Liver (tissue), 9 donors: ENCODE data around the gene KLHL24. TPM values are rescaled to one million over a fixed set of nuclear protein-coding genes. Genes with fewer than 3 reads are reported as not detected.

Source experiments
- DNase-seq: peaks from one replicate; pipeline ENCODE4 v3.0.0-alpha.2; 2017; ENCODE audit warnings: low spot score
- H3K27ac ChIP-seq, 2 donors: one replicate each; pipeline ENCODE4 v1.7.0; 2013; ENCODE audit warnings: inconsistent platforms in 2 of 2, low read length in 2 of 2, control low read depth in 1 of 2, low read depth in 1 of 2, mild to moderate bottlenecking in 1 of 2
- H3K27me3 ChIP-seq, 4 donors: one replicate each; pipeline versions ENCODE4 v1.6.1 to v1.7.0; 2013; ENCODE audit warnings: low read length in 3 of 4, inconsistent platforms in 1 of 4, mild to moderate bottlenecking in 1 of 4, moderate library complexity in 1 of 4; ENCODE audit not compliant: control insufficient read depth in 4 of 4, insufficient read depth in 4 of 4
- H3K36me3 ChIP-seq, 4 donors: one replicate each; pipeline versions ENCODE4 v1.6.1 to v1.7.0; 2013; ENCODE audit warnings: low read length in 3 of 4, mild to moderate bottlenecking in 3 of 4, low read depth in 1 of 4, moderate library complexity in 1 of 4; ENCODE audit not compliant: control insufficient read depth in 4 of 4, insufficient read depth in 3 of 4
- H3K4me1 ChIP-seq, 4 donors: one replicate each; pipeline versions ENCODE4 v1.6.1 to v1.7.0; 2013; ENCODE audit warnings: low read length in 3 of 4, mild to moderate bottlenecking in 3 of 4, moderate library complexity in 1 of 4; ENCODE audit not compliant: control insufficient read depth in 4 of 4, insufficient read depth in 4 of 4
- H3K4me3 ChIP-seq, 3 donors: one replicate each; pipeline versions ENCODE4 v1.6.1 to v1.7.0; 2013; ENCODE audit warnings: low read length in 3 of 3, control low read depth in 1 of 3, low read depth in 1 of 3, mild to moderate bottlenecking in 1 of 3
- H3K9ac ChIP-seq, 2 donors: one replicate each; pipeline ENCODE4 v1.7.0; 2013; ENCODE audit warnings: low read length in 2 of 2, mild to moderate bottlenecking in 2 of 2, moderate library complexity in 2 of 2, control low read depth in 1 of 2, low read depth in 1 of 2
- H3K9me3 ChIP-seq, 4 donors: one replicate each; pipeline versions ENCODE4 v1.6.1 to v1.7.0; 2013; ENCODE audit warnings: low read length in 3 of 4; ENCODE audit not compliant: control insufficient read depth in 4 of 4
- ATF3 ChIP-seq: IDR thresholded peaks from 2 replicates; pipeline ENCODE4 v1.6.1; 2016; ENCODE audit warnings: antibody characterized with exemption
- EGR1 ChIP-seq, 2 donors: IDR thresholded peaks; 2 replicates each; pipeline ENCODE4 v1.6.1; 2016 to 2018; ENCODE audit warnings: antibody characterized with exemption in 2 of 2, low read depth in 2 of 2
- FOXA1 ChIP-seq: IDR thresholded peaks from 2 replicates; pipeline ENCODE4 v1.6.1; 2016; ENCODE audit warnings: antibody characterized with exemption
- FOXA2 ChIP-seq: IDR thresholded peaks from 2 replicates; pipeline ENCODE4 v1.6.1; 2016; ENCODE audit warnings: antibody characterized with exemption
- GABPA ChIP-seq, 2 donors: IDR thresholded peaks in 1 of 2; conservative IDR thresholded peaks in 1 of 2; 2 replicates each; pipeline ENCODE4 v1.6.1; 2016; ENCODE audit warnings: antibody characterized with exemption in 2 of 2, mild to moderate bottlenecking in 1 of 2, moderate library complexity in 1 of 2
- HNF4A ChIP-seq, 2 donors: conservative IDR thresholded peaks; 2 replicates each; pipeline ENCODE4 v1.6.1; 2016; ENCODE audit warnings: antibody characterized with exemption in 2 of 2, mild to moderate bottlenecking in 2 of 2
- JUND ChIP-seq, 2 donors: IDR thresholded peaks; 2 replicates each; pipeline ENCODE4 v1.6.1; 2016; ENCODE audit warnings: antibody characterized with exemption in 2 of 2
- RAD21 ChIP-seq, 2 donors: IDR thresholded peaks; 2 replicates each; pipeline ENCODE4 v1.6.1; 2016; ENCODE audit warnings: antibody characterized with exemption in 2 of 2, mild to moderate bottlenecking in 2 of 2
- REST ChIP-seq: IDR thresholded peaks from 2 replicates; pipeline ENCODE4 v1.6.1; 2016; ENCODE audit warnings: antibody characterized with exemption, mild to moderate bottlenecking
- RXRA ChIP-seq, 2 donors: IDR thresholded peaks; 2 replicates each; pipeline ENCODE4 v1.6.1; 2017 to 2018; ENCODE audit warnings: antibody characterized with exemption in 2 of 2, mild to moderate bottlenecking in 1 of 2
- SP1 ChIP-seq: IDR thresholded peaks from 2 replicates; pipeline ENCODE4 v1.6.1; 2018; ENCODE audit warnings: antibody characterized with exemption, mild to moderate bottlenecking
- YY1 ChIP-seq: IDR thresholded peaks from 2 replicates; pipeline ENCODE4 v1.6.1; 2016; ENCODE audit warnings: antibody characterized with exemption, mild to moderate bottlenecking
- ZBTB33 ChIP-seq: IDR thresholded peaks from 2 replicates; pipeline ENCODE4 v1.6.1; 2016; ENCODE audit warnings: antibody characterized with exemption
- WGBS: extraction: QIAGEN DNeasy Blood & Tissue Kit; methylation state at CpG from one replicate; pipeline ENCODE4 v1.1.7; 2013; 5-methylcytosine and 5-hydroxymethylcytosine counted together
- polyA plus RNA-seq, 2 donors: library from polyadenylated mRNA; stranded (reverse) in 1 of 2; unstranded in 1 of 2; fragments of 200-250 nt in 1 of 2; fragments of >200 nt in 1 of 2; fragmentation: Nextera tagmentation in 1 of 2; extraction: Ambion mirVana in 1 of 2; gene quantifications; one replicate each; pipeline versions ENCODE4 v1.2.1 to v1.2.3, GENCODE V29; 2013 to 2015
- total RNA-seq, 2 donors: library from RNA; depleted of rRNA; stranded (reverse); fragments of >200 nt; gene quantifications; one replicate each; pipeline ENCODE4 v1.2.3, GENCODE V29; 2014
- donor health status: healthy.
- donor health status: healthy.
- donor health status: healthy.
- donor health status: healthy.
- donor health status: healthy.

The KLHL24 gene
- total and polyA plus RNA-seq, 4 donors = 6.4 to 81.8 (median 18.4) TPM

- H3K9me3 ChIP-seq = no peaks in the 10 kb centered on the region
- DNase-seq = no peak
- WGBS = 77% methylated on average over 1 of the region's 1 CpG
Measured at GRCh38 chr3:183644244-183644643, 8.8 kb downstream of the KLHL24 start.

GRCh38 chr3:183645254-183645653, 9.8 kb downstream of the KLHL24 start:
- H3K27ac ChIP-seq = no peak overlapping the region
- peaks cover 0 to 4% (median 0%) of the 10 kb centered on the region in 4 donors for H3K4me1 ChIP-seq
- no peak for TF ChIP-seq RAD21 (IDR thresholded peaks at IDR 0.05)
- no peak for TF ChIP-seq FOXA1
- TF ChIP-seq HNF4A (conservative IDR thresholded peaks at IDR 0.05) = no peak
- TF ChIP-seq FOXA2 = no peak
- no peak for TF ChIP-seq JUND (IDR thresholded peaks at IDR 0.05)
- no peak for TF ChIP-seq YY1
- TF ChIP-seq EGR1 (IDR thresholded peaks at IDR 0.05; ENCODE audit: low read depth in 2 of 2) = no peak
- H3K9ac ChIP-seq = no peak overlapping the region
- peaks cover 0 to 18% (median 5%) of the 10 kb centered on the region in 4 donors for H3K36me3 ChIP-seq
- 99% methylated on average over 2 of the region's 2 CpGs for WGBS
- no peak for DNase-seq
- no peaks in the 10 kb centered on the region for H3K9me3 ChIP-seq
- H3K4me3 ChIP-seq = no peak overlapping the region
- H3K27me3 ChIP-seq = no peaks in the 10 kb centered on the region

More at GRCh38 chr3:183644244-183644643, 8.8 kb downstream of the KLHL24 start:
- TF ChIP-seq GABPA (IDR thresholded peaks at IDR 0.05 in 1 of 2, conservative IDR thresholded peaks at IDR 0.05 in 1 of 2) = no peak
- TF ChIP-seq RAD21 (IDR thresholded peaks at IDR 0.05) = no peak
- no peak for TF ChIP-seq YY1
- no peak for TF ChIP-seq FOXA1
- TF ChIP-seq ATF3 = no peak
- no peak for TF ChIP-seq RXRA (IDR thresholded peaks at IDR 0.05)
- no peak for TF ChIP-seq REST
- TF ChIP-seq SP1 = no peak
- no peak for TF ChIP-seq FOXA2
- no peak for TF ChIP-seq JUND (IDR thresholded peaks at IDR 0.05)
- no peak for TF ChIP-seq ZBTB33
- Histone ChIP-seq H3K4me3 (no peak overlapping the region), H3K9ac (no peak overlapping the region), H3K27me3 (no peaks in the 10 kb centered on the region), H3K27ac (no peak overlapping the region), H3K4me1 (peaks cover 0 to 4% (median 0%) of the 10 kb centered on the region in 4 donors), H3K36me3 (peaks cover 0 to 13% (median 4%) of the 10 kb centered on the region in 4 donors)
